BE2C (cell line): Measurements from ENCODE around the gene TNFSF11.

Experiments used
- DNase-seq: peaks from one replicate; pipeline ENCODE4 v3.0.0-alpha.2; 2020
- H3K27me3 ChIP-seq: fragments of 250-450 bp; sonication (Bioruptor Pico); 2 replicates; pipeline ENCODE4 v1.5.1; 2020; ENCODE audit warnings: mild to moderate bottlenecking
- H3K36me3 ChIP-seq: fragments of 250-450 bp; sonication (Bioruptor Pico); 2 replicates; pipeline ENCODE4 v1.5.1; 2020; ENCODE audit warnings: mild to moderate bottlenecking
- H3K4me1 ChIP-seq: fragments of 250-450 bp; sonication (Bioruptor Pico); 2 replicates; pipeline ENCODE4 v1.5.1; 2020
- H3K4me3 ChIP-seq: 2 replicates; pipeline ENCODE4 v1.5.1; 2011; ENCODE audit warnings: low read depth, low read length
- H3K9me3 ChIP-seq: fragments of 250-450 bp; sonication (Bioruptor Pico); 2 replicates; pipeline ENCODE4 v1.5.1; 2020
- TF ChIP-seq, protein P1 (sequence below): IDR thresholded peaks from 2 replicates; pipeline ENCODE4 v1.5.1; 2012; ENCODE audit warnings: mild to moderate bottlenecking, low read depth, low read length

The TNFSF11 gene

DNA sequence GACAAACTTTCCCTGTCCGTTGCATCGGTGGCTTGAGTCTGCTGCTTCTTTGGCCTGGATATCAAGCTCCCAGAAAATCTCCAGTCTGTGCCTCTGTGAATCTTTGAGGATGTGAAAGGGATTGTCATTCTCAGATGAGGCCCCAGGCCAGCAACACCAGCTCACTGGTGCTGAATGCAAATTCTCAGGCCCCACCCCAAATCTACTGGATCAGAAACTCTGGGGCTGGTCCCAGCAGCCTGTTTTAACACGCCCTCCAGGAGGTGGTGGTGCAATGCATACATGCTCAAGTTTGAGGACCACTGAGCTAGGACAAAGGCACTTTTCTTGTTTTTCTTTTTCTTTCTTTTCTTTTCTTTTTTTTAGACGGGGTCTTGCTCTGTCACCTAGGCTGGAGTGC lies 23.6 kb downstream of the TNFSF11 start:
- Histone ChIP-seq H3K4me3 (no peak overlapping the region), H3K4me1 (no peaks in the 10 kb centered on the region), H3K36me3 (no peaks in the 10 kb centered on the region), H3K27me3 (no peaks in the 10 kb centered on the region), H3K9me3 (no peaks in the 10 kb centered on the region)
- DNase-seq = no peak
- TF ChIP-seq, protein P1, sequence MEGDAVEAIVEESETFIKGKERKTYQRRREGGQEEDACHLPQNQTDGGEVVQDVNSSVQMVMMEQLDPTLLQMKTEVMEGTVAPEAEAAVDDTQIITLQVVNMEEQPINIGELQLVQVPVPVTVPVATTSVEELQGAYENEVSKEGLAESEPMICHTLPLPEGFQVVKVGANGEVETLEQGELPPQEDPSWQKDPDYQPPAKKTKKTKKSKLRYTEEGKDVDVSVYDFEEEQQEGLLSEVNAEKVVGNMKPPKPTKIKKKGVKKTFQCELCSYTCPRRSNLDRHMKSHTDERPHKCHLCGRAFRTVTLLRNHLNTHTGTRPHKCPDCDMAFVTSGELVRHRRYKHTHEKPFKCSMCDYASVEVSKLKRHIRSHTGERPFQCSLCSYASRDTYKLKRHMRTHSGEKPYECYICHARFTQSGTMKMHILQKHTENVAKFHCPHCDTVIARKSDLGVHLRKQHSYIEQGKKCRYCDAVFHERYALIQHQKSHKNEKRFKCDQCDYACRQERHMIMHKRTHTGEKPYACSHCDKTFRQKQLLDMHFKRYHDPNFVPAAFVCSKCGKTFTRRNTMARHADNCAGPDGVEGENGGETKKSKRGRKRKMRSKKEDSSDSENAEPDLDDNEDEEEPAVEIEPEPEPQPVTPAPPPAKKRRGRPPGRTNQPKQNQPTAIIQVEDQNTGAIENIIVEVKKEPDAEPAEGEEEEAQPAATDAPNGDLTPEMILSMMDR = no peak

DNA sequence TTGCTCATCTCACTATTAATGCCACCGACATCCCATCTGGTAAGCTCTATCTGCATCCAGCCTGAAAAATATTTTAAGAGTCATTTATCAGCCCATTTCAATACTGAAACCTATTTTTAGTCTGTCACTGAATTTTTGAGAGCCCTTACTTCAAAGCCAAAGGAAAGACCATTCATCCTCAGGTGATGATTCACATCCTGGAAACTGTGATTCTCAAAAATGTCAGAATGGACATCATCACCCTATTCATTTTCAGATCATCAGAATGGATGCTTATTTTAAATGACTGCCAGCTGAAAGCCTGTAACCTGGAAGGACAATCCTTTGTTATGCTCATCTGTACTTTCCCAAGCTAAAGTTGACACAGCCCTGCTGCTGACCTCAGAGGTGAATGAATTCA lies 27.0 kb downstream of the TNFSF11 start:
- Histone ChIP-seq H3K9me3 (no peaks in the 10 kb centered on the region), H3K4me1 (no peaks in the 10 kb centered on the region)
- TF ChIP-seq, protein P1 = no peak

DNA sequence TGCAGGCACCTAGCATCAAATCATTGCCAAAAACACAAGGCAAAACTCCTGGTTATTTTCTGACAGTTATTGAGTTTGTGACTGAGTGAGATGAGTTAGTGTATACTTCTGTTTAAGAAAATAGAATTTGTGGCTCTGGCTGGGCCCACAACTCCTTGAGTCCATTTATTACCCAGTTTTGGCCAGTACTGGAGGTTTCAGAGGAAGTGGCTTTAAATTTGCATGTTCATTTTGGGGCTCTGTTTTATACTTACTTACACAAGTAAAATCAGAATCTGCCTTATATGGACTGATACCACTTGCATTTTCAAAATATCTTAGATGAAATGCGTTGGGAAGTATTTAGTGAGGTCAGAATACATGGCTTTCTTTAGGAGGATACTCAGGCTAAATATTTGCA lies 29.0 kb downstream of the TNFSF11 start:
- Histone ChIP-seq H3K9me3 (no peaks in the 10 kb centered on the region), H3K36me3 (no peaks in the 10 kb centered on the region), H3K4me3 (no peak overlapping the region), H3K27me3 (no peaks in the 10 kb centered on the region), H3K4me1 (no peaks in the 10 kb centered on the region)
- TF ChIP-seq, protein P1 = no peak
- DNase-seq = no peak

More for the DNA sequence above, 27.0 kb downstream of the TNFSF11 start:
- Histone ChIP-seq H3K4me3 (no peak overlapping the region), H3K27me3 (no peaks in the 10 kb centered on the region), H3K36me3 (no peaks in the 10 kb centered on the region)
- no peak for DNase-seq

DNA sequence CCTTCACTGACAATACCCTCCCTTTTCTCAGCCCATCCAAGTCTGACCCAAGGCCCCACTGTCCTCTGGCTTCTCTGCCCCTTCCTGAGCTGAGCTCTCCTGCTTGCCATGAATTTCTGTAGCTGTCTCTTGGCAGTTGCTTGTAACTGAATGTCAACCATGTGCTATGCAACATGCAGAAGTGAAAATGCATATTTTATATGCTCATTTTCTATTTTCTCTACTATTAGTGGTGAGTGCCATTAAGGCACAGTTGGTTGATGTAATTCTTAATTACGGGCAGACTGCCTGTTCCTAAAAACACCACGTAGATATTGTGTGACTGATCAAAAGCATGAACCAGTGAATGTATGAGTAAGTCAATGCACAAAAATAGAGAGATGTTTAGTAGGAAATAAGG lies 29.6 kb downstream of the TNFSF11 start:
- no peak overlapping the region for H3K4me3 ChIP-seq
- H3K36me3 ChIP-seq = no peaks in the 10 kb centered on the region
- H3K27me3 ChIP-seq = no peaks in the 10 kb centered on the region
- H3K4me1 ChIP-seq = no peaks in the 10 kb centered on the region
- no peaks in the 10 kb centered on the region for H3K9me3 ChIP-seq
- TF ChIP-seq, protein P1 = no peak
- no peak for DNase-seq

DNA sequence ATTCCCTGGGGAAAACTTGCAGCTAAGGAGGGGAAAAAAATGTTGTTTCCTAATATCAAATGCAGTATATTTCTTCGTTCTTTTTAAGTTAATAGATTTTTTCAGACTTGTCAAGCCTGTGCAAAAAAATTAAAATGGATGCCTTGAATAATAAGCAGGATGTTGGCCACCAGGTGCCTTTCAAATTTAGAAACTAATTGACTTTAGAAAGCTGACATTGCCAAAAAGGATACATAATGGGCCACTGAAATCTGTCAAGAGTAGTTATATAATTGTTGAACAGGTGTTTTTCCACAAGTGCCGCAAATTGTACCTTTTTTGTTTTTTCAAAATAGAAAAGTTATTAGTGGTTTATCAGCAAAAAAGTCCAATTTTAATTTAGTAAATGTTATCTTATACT lies 33.6 kb downstream of the TNFSF11 start:
- DNase-seq = no peak
- no peaks in the 10 kb centered on the region for H3K27me3 ChIP-seq
- TF ChIP-seq, protein P1 = no peak

DNA sequence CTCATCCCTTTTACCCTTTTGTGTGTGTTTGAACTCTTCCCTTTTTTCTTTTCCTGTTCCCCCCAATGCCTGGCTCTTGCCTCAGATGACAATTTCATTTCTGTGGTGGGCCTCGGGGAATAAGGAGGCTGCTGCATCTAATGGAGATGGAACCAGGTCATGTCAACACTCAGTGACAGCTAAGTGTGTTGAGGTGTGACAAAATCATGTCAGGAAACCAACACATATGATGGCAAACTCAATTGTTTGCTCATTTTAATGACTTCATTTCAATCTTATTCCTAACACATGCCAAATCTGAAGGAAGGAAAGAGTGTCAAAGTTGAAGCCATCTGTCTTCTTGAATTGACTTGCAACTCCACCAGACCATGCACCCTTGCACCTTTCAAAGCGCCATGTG lies 36.7 kb downstream of the TNFSF11 start:
- Histone ChIP-seq H3K36me3 (no peaks in the 10 kb centered on the region), H3K4me1 (no peaks in the 10 kb centered on the region), H3K27me3 (no peaks in the 10 kb centered on the region), H3K9me3 (no peaks in the 10 kb centered on the region), H3K4me3 (no peak overlapping the region)
- DNase-seq = no peak
- TF ChIP-seq, protein P1 = no peak

More for the DNA sequence above, 33.6 kb downstream of the TNFSF11 start:
- no peaks in the 10 kb centered on the region for H3K36me3 ChIP-seq
- no peaks in the 10 kb centered on the region for H3K4me1 ChIP-seq
- no peak overlapping the region for H3K4me3 ChIP-seq
- no peaks in the 10 kb centered on the region for H3K9me3 ChIP-seq
